ENCODE measurements around the gene ELF5. TPM values are rescaled to one million over a fixed set of nuclear protein-coding genes. Genes with fewer than 3 reads are reported as not detected.

Gene ELF5
- total and polyA plus RNA-seq, 2 donors (not counting 1 experiment from before 2014, with no cell fraction given) = not detected

GRCh38 chr11:34447044-34447443 is 66.5 kb downstream of the ELF5 start:
- Histone ChIP-seq H3K4me1 (ENCODE audit: control insufficient read depth in 2 of 2, insufficient read depth in 2 of 2, low read length in 2 of 2) (peaks cover 45 to 47% of the 10 kb centered on the region in 2 donors), H3K4me3 (ENCODE audit: control extremely low read depth in 1 of 5, extremely low read depth in 1 of 5, insufficient read depth in 1 of 5, low read depth in 2 of 5, low read length in 4 of 5) (no peak overlapping the region), H4K20me1 (ENCODE audit: control insufficient read depth, insufficient read depth, low read length, poor library complexity, severe bottlenecking) (peaks cover 71% of the 10 kb centered on the region), H3K4me2 (replicated peaks; ENCODE audit: low read depth, low read length, poor library complexity, severe bottlenecking) (no peak overlapping the region), H3K79me2 (ENCODE audit: control insufficient read depth, insufficient read depth, low read length) (peaks cover 62% of the 10 kb centered on the region), H3K9me3 (ENCODE audit: control extremely low read depth in 1 of 3, control insufficient read depth in 2 of 3, insufficient read depth in 1 of 3, low read length in 2 of 3) (no peaks in the 10 kb centered on the region), H2AFZ (ENCODE audit: insufficient read depth, low read depth, low read length, poor library complexity, severe bottlenecking) (no peak overlapping the region), H3K36me3 (replicated peaks in 1 of 2; ENCODE audit: control extremely low read depth in 1 of 2, control insufficient read depth in 1 of 2, extremely low read depth in 1 of 2, insufficient read depth in 2 of 2, low read length in 1 of 2) (peaks cover 7 to 30% of the 10 kb centered on the region in 2 experiments), H3K9ac (ENCODE audit: low read length) (no peak overlapping the region), H3K27ac (ENCODE audit: low read length in 2 of 2) (no peak overlapping the region), H3K27me3 (replicated peaks in 1 of 4; ENCODE audit: control extremely low read depth in 1 of 4, control insufficient read depth in 3 of 4, insufficient read depth in 4 of 4, low read length in 3 of 4) (no peaks in the 10 kb centered on the region)
- Mint-ChIP-seq H3K9me3 (ENCODE audit: insufficient read depth) (no peaks in the 10 kb centered on the region), H3K27ac (no peak overlapping the region), H3K4me3 (no peak overlapping the region), H3K4me1 (peaks cover 62% of the 10 kb centered on the region), H3K27me3 (no peaks in the 10 kb centered on the region)
- intact Hi-C loops (cut with micrococcal nuclease) = no loop called here
- ChIA-PET CTCF (interaction anchor here (1.9 kb wide), 1 partner anchor 273 kb away, joined by 5 read pairs; no protein-coding TSS in a partner anchor), POLR2A (no interaction called here)
- TF ChIP-seq CTCF (IDR thresholded peaks at IDR 0.05) (no peak), EZH2 (IDR thresholded peaks at IDR 0.05; ENCODE audit: borderline replicate concordance, insufficient read depth, low read depth, low read length, poor library complexity, severe bottlenecking) (no peak)
- DNase-seq (no peak), ATAC-seq (ENCODE audit: low read depth) (no peak)

GRCh38 chr11:34446386-34446785 is 67.2 kb downstream of the ELF5 start:
- Mint-ChIP-seq H3K9me3 (ENCODE audit: insufficient read depth) (no peaks in the 10 kb centered on the region), H3K4me1 (peaks cover 65% of the 10 kb centered on the region), H3K4me3 (no peak overlapping the region), H3K27me3 (no peaks in the 10 kb centered on the region), H3K27ac (no peak overlapping the region)
- CTCF ChIA-PET = interaction anchor here (1.9 kb wide), 1 partner anchor 272 kb away, joined by 5 read pairs; no protein-coding TSS in a partner anchor
- TF ChIP-seq CTCF (IDR thresholded peaks at IDR 0.05) (no peak), EZH2 (IDR thresholded peaks at IDR 0.05; ENCODE audit: borderline replicate concordance, insufficient read depth, low read depth, low read length, poor library complexity, severe bottlenecking) (no peak)
- POLR2A ChIA-PET = no interaction called here
- intact Hi-C loops (cut with micrococcal nuclease) = no loop called here
- Histone ChIP-seq H3K9ac (ENCODE audit: low read length) (no peak overlapping the region), H3K4me2 (replicated peaks; ENCODE audit: low read depth, low read length, poor library complexity, severe bottlenecking) (no peak overlapping the region), H4K20me1 (ENCODE audit: control insufficient read depth, insufficient read depth, low read length, poor library complexity, severe bottlenecking) (peaks cover 76% of the 10 kb centered on the region), H3K79me2 (ENCODE audit: control insufficient read depth, insufficient read depth, low read length) (peaks cover 69% of the 10 kb centered on the region), H3K27ac (ENCODE audit: low read length in 2 of 2) (no peak overlapping the region), H3K9me3 (ENCODE audit: control extremely low read depth in 1 of 3, control insufficient read depth in 2 of 3, insufficient read depth in 1 of 3, low read length in 2 of 3) (no peaks in the 10 kb centered on the region), H3K36me3 (replicated peaks in 1 of 2; ENCODE audit: control extremely low read depth in 1 of 2, control insufficient read depth in 1 of 2, extremely low read depth in 1 of 2, insufficient read depth in 2 of 2, low read length in 1 of 2) (peaks cover 4 to 27% of the 10 kb centered on the region in 2 experiments), H2AFZ (ENCODE audit: insufficient read depth, low read depth, low read length, poor library complexity, severe bottlenecking) (no peak overlapping the region), H3K4me3 (ENCODE audit: control extremely low read depth in 1 of 5, extremely low read depth in 1 of 5, insufficient read depth in 1 of 5, low read depth in 2 of 5, low read length in 4 of 5) (no peak overlapping the region), H3K4me1 (ENCODE audit: control insufficient read depth in 2 of 2, insufficient read depth in 2 of 2, low read length in 2 of 2) (peaks cover 45 to 50% of the 10 kb centered on the region in 2 donors), H3K27me3 (replicated peaks in 1 of 4; ENCODE audit: control extremely low read depth in 1 of 4, control insufficient read depth in 3 of 4, insufficient read depth in 4 of 4, low read length in 3 of 4) (no peaks in the 10 kb centered on the region)
- ATAC-seq (ENCODE audit: low read depth) (no peak), DNase-seq (no peak)
- 82% methylated on average over 3 of the region's 5 CpGs for WGBS (ENCODE audit: insufficient coverage)
